Ovary (tissue), 9 donors: ENCODE measurements around the gene HKDC1. TPM values are rescaled to one million over a fixed set of nuclear protein-coding genes. Genes with fewer than 3 reads are reported as not detected.

Source experiments
- DNase-seq, 5 donors: peaks; one replicate each; pipeline ENCODE4 v3.0.0-alpha.2; 2019 to 2020
- H3K27ac ChIP-seq, 2 donors: fragments of 200-600 bp; one replicate each; pipeline versions ENCODE4 v1.5.1 to v1.8.0; 2019 to 2022
- H3K27me3 ChIP-seq: fragments of 200-600 bp; one replicate; pipeline ENCODE4 v1.8.0; 2022
- H3K36me3 ChIP-seq: fragments of 200-600 bp; sonication (generic); one replicate; pipeline ENCODE4 v1.5.1; 2019
- H3K4me1 ChIP-seq: one replicate; pipeline ENCODE4 v1.8.1; 2013; ENCODE audit warnings: mild to moderate bottlenecking, moderate library complexity; ENCODE audit not compliant: insufficient read depth
- H3K4me3 ChIP-seq: fragments of 200-600 bp; sonication (generic); one replicate; pipeline ENCODE4 v1.5.1; 2017
- H3K9me3 ChIP-seq, 2 donors: fragments of 200-600 bp in 1 of 2; sonication (generic) in 1 of 2; one replicate each; pipeline versions ENCODE4 v1.5.1 to v1.8.1; 2013 to 2019; ENCODE audit warnings: mild to moderate bottlenecking in 1 of 2, moderate library complexity in 1 of 2
- EP300 ChIP-seq: sonication (generic); formaldehyde crosslinking; IDR thresholded peaks from one replicate; pipeline ENCODE4 v1.6.1; 2017; ENCODE audit warnings: antibody characterized with exemption
- POLR2A ChIP-seq: fragments of 450-650 bp; IDR thresholded peaks from one replicate; pipeline ENCODE4 v1.6.1; 2017; ENCODE audit warnings: antibody characterized with exemption, mild to moderate bottlenecking, moderate library complexity
- WGBS, 3 donors: extraction: QIAGEN DNeasy Blood & Tissue Kit in 1 of 3; methylation state at CpG; one replicate each; pipeline versions ENCODE4 v1.1.5 to v1.1.7; 2013 to 2017; 5-methylcytosine and 5-hydroxymethylcytosine counted together
- intact Hi-C, 4 donors: fragments of 100-400 bp; cut with DNase I; formaldehyde crosslinking; loops; one replicate each; pipeline versions ENCODE4 v1.11.0 to v1.15.1; 2022 to 2023
- polyA plus RNA-seq, 2 donors: library from polyadenylated mRNA; stranded (reverse); fragments of 200-250 nt in 1 of 2; fragments of 350-450 nt in 1 of 2; fragmentation: Illumina TruSeq in 1 of 2; extraction: RNeasy Lipid Tissue Mini Kit (QIAGEN cat#74804) in 1 of 2; gene quantifications; one replicate each; pipeline ENCODE4 v1.2.3, GENCODE V29; 2013 to 2014
- total RNA-seq, 7 donors: library from RNA; depleted of rRNA in 2 of 7; stranded (reverse); fragments of >200 nt in 2 of 7; fragmentation: NEBNext Ultra II Directional in 3 of 7; extraction: Animal tissue kit (Norgen Biotek cat#: 25700) in 3 of 7; gene quantifications; one replicate each; pipeline versions ENCODE4 v1.1.0 to v1.2.4, GENCODE V29; 2016 to 2023
- TF ChIP-seq, protein P1 (sequence below), 3 donors: fragments of 450-650 bp in 2 of 3; fragments of 200-600 bp in 1 of 3; IDR thresholded peaks; one replicate each; pipeline versions ENCODE4 v1.5.1 to v1.8.0; 2016 to 2022; ENCODE audit warnings: antibody characterized with exemption in 3 of 3, mild to moderate bottlenecking in 1 of 3
- donor health status: DM: no; HTN: no; CAD: no; lungs with moderate emphysema.
- donor health status: DM: no; HTN: no; CAD: no.
- donor health status: Bipolar disorder and iron deficiency.
- donor health status: DM: yes; HTN: yes; CAD: no.
- donor health status: DM: no; HTN: no; CAD: no.
- donor health status: DM: yes; HTN: yes; CAD: no.

The HKDC1 gene
- total and polyA plus RNA-seq, 9 donors: 0.01 to 6.4 (median 0.94) TPM; not detected in 2

DNA sequence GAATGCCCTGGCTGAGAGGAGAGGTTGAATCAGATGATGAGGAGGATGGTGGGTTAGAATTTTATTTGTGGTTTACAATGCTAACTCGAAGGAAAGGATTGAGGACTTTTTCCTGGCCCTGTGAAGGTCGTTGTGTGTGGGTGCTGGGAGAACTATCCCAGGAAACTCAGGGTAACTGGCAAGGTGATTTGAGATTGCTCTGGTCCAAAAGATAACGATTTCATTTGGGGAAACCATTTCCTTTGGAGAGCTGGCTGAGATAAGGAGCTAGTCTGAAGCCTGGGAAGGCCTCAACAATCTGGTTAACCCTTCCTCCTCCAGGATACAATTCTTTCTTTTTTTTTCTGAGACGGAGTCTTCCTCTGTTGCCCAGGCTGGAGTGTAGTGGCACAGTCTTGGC, 91.2 kb downstream of the HKDC1 start:
- Histone ChIP-seq H3K4me3 (no peak overlapping the region), H3K27me3 (no peaks in the 10 kb centered on the region), H3K9me3 (no peaks in the 10 kb centered on the region), H3K27ac (no peak overlapping the region), H3K36me3 (no peaks in the 10 kb centered on the region), H3K4me1 (no peaks in the 10 kb centered on the region)
- no peak for DNase-seq
- intact Hi-C loops: loop anchor here in 1 of 4 donors (10.0 kb wide), 1 partner anchor 73 kb away; no protein-coding TSS in a partner anchor
- WGBS, 3 donors: 24 to 29% (median 26%) methylated on average over 4 of the region's 4 CpGs
- TF ChIP-seq EP300 (no peak), POLR2A (no peak)
- TF ChIP-seq, protein P1, sequence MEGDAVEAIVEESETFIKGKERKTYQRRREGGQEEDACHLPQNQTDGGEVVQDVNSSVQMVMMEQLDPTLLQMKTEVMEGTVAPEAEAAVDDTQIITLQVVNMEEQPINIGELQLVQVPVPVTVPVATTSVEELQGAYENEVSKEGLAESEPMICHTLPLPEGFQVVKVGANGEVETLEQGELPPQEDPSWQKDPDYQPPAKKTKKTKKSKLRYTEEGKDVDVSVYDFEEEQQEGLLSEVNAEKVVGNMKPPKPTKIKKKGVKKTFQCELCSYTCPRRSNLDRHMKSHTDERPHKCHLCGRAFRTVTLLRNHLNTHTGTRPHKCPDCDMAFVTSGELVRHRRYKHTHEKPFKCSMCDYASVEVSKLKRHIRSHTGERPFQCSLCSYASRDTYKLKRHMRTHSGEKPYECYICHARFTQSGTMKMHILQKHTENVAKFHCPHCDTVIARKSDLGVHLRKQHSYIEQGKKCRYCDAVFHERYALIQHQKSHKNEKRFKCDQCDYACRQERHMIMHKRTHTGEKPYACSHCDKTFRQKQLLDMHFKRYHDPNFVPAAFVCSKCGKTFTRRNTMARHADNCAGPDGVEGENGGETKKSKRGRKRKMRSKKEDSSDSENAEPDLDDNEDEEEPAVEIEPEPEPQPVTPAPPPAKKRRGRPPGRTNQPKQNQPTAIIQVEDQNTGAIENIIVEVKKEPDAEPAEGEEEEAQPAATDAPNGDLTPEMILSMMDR (IDR thresholded peaks at IDR 0.05): no peak

DNA sequence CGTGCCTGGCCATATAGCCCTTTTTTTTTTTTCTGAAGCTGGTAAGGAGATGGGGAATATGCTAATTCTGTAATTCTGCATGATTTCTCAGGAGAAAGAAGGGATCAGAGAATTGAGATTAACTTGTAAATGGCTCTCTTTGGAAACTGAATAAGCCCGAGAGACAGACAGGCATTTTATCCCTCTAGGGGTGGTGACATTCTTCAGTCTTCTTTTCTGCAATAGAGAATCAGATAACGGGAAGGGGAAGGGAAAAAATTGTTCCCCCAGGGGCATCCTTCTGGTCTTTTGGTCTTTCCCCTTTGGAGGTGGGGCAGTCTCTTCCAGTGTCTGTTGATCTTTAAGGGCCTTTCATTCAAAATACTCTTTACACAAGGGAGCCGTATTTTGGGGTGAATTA, 92.4 kb downstream of the HKDC1 start:
- Histone ChIP-seq H3K4me3 (no peak overlapping the region), H3K4me1 (peaks cover 2% of the 10 kb centered on the region), H3K27me3 (no peaks in the 10 kb centered on the region), H3K9me3 (no peaks in the 10 kb centered on the region), H3K27ac (no peak overlapping the region), H3K36me3 (no peaks in the 10 kb centered on the region)
- 77 to 85% (median 84%) methylated on average over 4 of the region's 4 CpGs for WGBS, 3 donors
- TF ChIP-seq EP300: no peak
- TF ChIP-seq, protein P1 (IDR thresholded peaks at IDR 0.05): no peak
- no peak for TF ChIP-seq POLR2A
- no peak for DNase-seq
- intact Hi-C loops: loop anchor here in 1 of 4 donors (10.0 kb wide), 1 partner anchor 72 kb away; no protein-coding TSS in a partner anchor

DNA sequence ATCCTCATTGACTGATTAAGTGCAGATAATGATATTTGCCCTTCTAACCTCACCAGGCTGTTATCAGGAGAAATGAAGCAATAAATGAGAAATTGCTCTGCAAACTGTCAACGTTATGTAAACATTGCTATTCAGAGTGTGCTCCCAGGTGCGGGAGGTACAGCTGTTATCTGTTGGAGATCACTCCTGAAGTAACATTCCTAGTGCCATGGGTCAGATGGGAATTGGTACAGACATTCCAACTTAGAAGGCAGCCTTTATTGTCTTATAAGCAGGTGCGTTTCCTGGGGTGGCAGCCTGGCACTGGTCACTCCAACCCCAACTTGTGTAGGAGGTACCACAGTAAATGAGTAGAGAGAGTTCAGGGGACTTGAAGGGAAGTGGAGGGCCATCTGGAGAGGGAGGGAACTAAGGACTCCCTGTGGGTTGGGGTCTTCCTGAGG, 95.0 kb downstream of the HKDC1 start:
- 89 to 95% (median 93%) methylated on average over 3 of the region's 3 CpGs for WGBS, 3 donors
- TF ChIP-seq, protein P1 (IDR thresholded peaks at IDR 0.05): no peak
- TF ChIP-seq EP300: no peak
- no peak for TF ChIP-seq POLR2A
- H3K36me3 ChIP-seq: no peaks in the 10 kb centered on the region
- no peaks in the 10 kb centered on the region for H3K27me3 ChIP-seq
- no peaks in the 10 kb centered on the region for H3K9me3 ChIP-seq
- DNase-seq: no peak
- no peak overlapping the region for H3K27ac ChIP-seq
- peaks cover 7% of the 10 kb centered on the region for H3K4me1 ChIP-seq
- H3K4me3 ChIP-seq: no peak overlapping the region
- intact Hi-C loops: loop anchor here in 1 of 4 donors (10.0 kb wide), 1 partner anchor 70 kb away; no protein-coding TSS in a partner anchor

DNA sequence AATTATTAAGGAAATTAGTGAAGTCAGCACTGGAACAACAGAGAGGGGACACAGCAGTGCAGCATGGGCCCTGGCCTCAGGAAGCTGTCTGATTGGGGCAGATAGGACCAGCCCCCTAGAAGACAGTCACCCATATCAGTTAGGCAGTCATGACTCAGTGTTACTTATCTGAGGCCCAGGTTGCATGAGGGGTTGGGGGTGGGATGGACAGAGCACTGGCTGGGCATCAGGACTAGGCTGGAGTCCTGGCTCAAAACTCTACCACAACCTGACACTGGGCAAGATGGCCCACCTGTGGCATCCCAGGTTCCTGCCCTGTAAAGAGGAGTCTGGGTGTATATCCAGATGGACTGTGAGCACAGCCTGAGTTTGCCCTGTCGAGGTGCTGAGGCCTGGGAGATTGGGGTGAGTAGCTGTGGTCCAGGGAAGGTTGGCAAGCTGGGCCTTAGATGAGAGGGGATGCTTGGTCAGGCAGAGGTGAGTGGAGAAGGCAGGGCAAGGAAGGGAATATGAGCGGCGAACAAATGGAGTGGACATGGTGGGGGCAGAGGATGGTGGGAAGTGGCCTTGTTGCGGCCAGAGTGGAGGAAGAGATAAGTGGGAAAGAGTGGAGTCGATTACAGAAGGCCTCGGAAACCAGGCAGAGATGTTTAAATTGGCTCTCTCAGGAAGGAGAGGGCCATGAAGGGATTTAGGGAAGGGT, 95.6 kb downstream of the HKDC1 start:
- 82 to 84% (median 82%) methylated on average over 6 of the region's 6 CpGs for WGBS, 3 donors
- H3K27ac ChIP-seq: no peak overlapping the region

More for the DNA sequence above, 95.6 kb downstream of the HKDC1 start:
- intact Hi-C loops: loop anchor here in 1 of 4 donors (10.0 kb wide), 1 partner anchor 69 kb away; no protein-coding TSS in a partner anchor
- H3K27me3 ChIP-seq: no peaks in the 10 kb centered on the region
- no peak overlapping the region for H3K4me3 ChIP-seq
- DNase-seq: no peak
- no peaks in the 10 kb centered on the region for H3K36me3 ChIP-seq
- TF ChIP-seq, protein P1 (IDR thresholded peaks at IDR 0.05): no peak
- TF ChIP-seq POLR2A (no peak), EP300 (no peak)
- H3K9me3 ChIP-seq: no peaks in the 10 kb centered on the region
- H3K4me1 ChIP-seq: peaks cover 10% of the 10 kb centered on the region
